AG10803 (cell line): Measurements from ENCODE around the gene AVP.
"Not testable (repeated sequence)": the region's sequence is repeated elsewhere in the genome, so short reads cannot be mapped to it uniquely, and the experiment has no call there.

Experiments
- DNase-seq: peaks from one replicate; pipeline ENCODE4 v3.0.0; 2010; ENCODE audit warnings: low read depth
- H3K4me3 ChIP-seq: 2 replicates; pipeline ENCODE4 v1.5.1; 2011; ENCODE audit warnings: mild to moderate bottlenecking, low read length, control low read depth
- CTCF ChIP-seq: conservative IDR thresholded peaks from 2 replicates; pipeline ENCODE4 v1.5.1; 2011; ENCODE audit warnings: mild to moderate bottlenecking, low read length, control low read depth, inconsistent platforms

Gene AVP

GRCh38 chr20:3077618-3078134 lies 6.8 kb downstream of the AVP start:
- H3K4me3 ChIP-seq, result no peak overlapping the region
- TF ChIP-seq CTCF, result no peak
- DNase-seq, result no peak

GRCh38 chr20:3075315-3075714 lies 9.2 kb downstream of the AVP start:
- not testable (repeated sequence) for DNase-seq, H3K4me3 ChIP-seq

GRCh38 chr20:3074812-3075211 lies 9.7 kb downstream of the AVP start:
- no peak overlapping the region for H3K4me3 ChIP-seq
- TF ChIP-seq CTCF, result no peak
- no peak for DNase-seq

DNA sequence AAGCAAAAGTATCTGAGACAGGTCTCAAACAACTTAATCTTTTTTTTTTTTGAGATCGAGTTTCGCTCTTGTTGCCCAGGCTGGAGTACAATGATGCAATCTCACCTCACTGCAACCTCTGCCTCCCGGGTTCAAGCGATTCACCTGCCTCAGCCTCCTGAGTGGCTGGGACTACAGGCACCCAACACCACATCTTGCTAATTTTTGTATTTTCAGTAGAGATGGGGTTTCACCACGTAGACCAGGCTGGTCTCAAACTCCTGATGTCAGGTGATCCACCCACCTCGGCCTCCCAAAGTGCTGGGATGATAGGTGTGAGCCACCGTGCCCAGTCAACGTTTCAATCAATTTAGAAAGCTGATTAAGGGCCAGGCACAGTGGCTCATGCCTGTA lies 11.3 kb downstream of the AVP start:
- DNase-seq, H3K4me3 ChIP-seq: not testable (repeated sequence)

GRCh38 chr20:3072530-3073250 lies 11.8 kb downstream of the AVP start:
- no peak for DNase-seq
- no peak for TF ChIP-seq CTCF
- H3K4me3 ChIP-seq, result peak overlapping the region; percentile 20

DNA sequence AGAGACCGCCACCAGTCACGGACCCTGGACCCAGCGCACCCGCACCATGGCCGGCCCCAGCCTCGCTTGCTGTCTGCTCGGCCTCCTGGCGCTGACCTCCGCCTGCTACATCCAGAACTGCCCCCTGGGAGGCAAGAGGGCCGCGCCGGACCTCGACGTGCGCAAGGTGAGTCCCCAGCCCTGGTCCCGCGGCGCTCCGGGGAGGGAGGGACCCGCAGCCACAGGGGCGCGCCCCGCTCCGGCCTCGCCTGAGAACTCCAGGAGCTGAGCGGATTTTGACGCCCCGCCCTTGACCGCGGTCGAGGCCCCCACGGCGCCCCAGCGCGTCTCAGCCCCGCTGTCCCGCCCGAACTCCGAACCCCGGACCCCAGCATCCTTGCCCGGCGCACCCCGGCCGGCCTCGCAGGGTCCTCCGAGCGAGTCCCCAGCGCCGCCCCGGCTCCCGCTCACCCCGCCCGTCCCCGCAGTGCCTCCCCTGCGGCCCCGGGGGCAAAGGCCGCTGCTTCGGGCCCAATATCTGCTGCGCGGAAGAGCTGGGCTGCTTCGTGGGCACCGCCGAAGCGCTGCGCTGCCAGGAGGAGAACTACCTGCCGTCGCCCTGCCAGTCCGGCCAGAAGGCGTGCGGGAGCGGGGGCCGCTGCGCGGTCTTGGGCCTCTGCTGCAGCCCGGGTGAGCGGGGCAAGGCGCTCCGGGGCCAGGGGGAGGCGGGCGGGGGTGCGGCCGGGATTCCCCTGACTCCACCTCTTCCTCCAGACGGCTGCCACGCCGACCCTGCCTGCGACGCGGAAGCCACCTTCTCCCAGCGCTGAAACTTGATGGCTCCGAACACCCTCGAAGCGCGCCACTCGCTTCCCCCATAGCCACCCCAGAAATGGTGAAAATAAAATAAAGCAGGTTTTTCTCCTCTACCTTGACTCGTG lies 12.7 kb downstream of the AVP start, which contains the start of gene OXT:
Gene OXT, plus strand, starts transcription at position 11 of the 920 bp plus-strand sequence. Its CDS starts 36 bp downstream, at position 47.
- DNase-seq, result no peak
- peak within 1 kb of the TSS; percentile 46 for H3K4me3 ChIP-seq
- no peak for TF ChIP-seq CTCF

- H3K4me3 ChIP-seq, result peak overlapping the region; percentile 46
- TF ChIP-seq CTCF, result no peak
- no peak for DNase-seq
Observed at GRCh38 chr20:3071266-3071609, 13.3 kb downstream of the AVP start.

DNA sequence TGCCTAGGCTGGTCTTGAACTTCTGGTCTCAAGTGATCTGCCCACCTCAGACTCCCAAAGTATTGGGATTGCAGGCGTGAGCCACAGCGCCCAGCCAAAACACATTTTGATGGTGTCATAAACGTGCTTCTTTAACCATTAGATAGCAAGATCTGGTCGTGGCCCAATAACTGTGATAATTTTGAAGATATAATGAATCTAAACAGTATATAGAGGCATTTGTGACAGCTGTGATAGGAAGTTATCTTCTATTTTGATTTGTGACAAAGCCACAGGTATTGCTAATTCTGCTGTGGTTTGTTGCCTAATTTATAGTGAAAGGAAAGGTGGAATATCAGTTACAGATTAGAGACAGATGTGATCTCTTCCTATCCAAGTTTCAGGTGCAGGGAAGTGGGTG lies 13.8 kb downstream of the AVP start:
- TF ChIP-seq CTCF, result no peak
- no peak for DNase-seq

More for the DNA sequence above, 13.8 kb downstream of the AVP start:
- no peak overlapping the region for H3K4me3 ChIP-seq
